ENCODE data around the gene MYH2. TPM values are rescaled to one million over a fixed set of nuclear protein-coding genes. Genes with fewer than 3 reads are reported as not detected.

Gene MYH2
- total RNA-seq, 1 experiment from 2014 or later, result not detected

DNA sequence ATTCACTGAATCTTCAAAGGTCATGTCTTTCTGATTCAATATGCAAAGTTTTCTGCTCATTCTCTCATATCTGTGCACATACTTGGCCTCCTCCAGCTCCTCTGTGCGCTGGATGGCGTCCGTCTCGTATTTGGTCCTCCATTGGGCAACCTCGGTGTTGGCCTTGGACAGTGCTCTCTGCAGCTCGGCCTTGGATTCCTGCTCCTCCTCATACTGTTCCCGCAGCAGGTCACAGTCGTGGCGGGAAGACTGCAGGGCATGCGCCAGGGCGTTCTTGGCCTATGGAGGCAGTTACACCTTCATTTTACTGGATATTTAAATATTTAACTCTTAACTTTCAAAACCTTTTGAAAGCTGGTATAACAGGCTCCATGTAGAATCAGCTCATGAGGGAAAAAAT lies 22.9 kb downstream of the MYH2 start:
- ChIA-PET POLR2A (no interaction called here), CTCF (interaction anchor here (0.7 kb wide), 1 partner anchor 513 kb away, joined by 3 read pairs; no protein-coding TSS in a partner anchor)
- Mint-ChIP-seq H3K36me3 (ENCODE audit: insufficient read depth, unreplicated experiment) (no peaks in the 10 kb centered on the region), H3K27me3 (ENCODE audit: insufficient read depth, unreplicated experiment) (peaks cover 82% of the 10 kb centered on the region), H3K27ac (ENCODE audit: low read depth, unreplicated experiment) (no peak overlapping the region), H3K9me3 (ENCODE audit: unreplicated experiment) (peaks cover 7% of the 10 kb centered on the region), H3K4me3 (ENCODE audit: unreplicated experiment) (no peak overlapping the region), H3K4me1 (ENCODE audit: insufficient read depth, unreplicated experiment) (no peaks in the 10 kb centered on the region)
- TF ChIP-seq CTCF (IDR thresholded peaks at IDR 0.05; ENCODE audit: unreplicated experiment), result no peak
- no peak for DNase-seq (ENCODE audit: unreplicated experiment)
- BruUV-seq (replicated peaks), result no TSS peak
- intact Hi-C loops (cut with micrococcal nuclease), result no loop called here

DNA sequence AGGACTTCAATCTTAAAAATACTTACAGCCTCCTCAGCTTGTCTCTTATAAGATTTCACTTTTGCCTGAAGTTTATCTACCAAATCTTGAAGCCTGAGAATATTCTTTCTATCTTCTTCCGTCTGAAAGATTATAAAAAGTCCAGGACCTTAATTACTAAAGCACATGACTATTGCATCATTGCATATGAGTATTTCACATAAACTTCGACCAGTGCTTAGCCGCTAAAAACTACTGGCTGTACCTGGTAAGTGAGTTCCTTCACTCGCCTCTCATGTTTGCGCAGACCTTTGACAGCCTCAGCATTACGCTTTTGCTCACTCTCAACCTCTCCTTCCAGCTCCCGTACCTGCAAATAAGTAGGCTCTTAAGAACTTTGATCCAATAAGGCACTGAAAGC lies 26.4 kb downstream of the MYH2 start:
- BruUV-seq (replicated peaks), result no TSS peak
- H3K4me1 Mint-ChIP-seq (ENCODE audit: insufficient read depth, unreplicated experiment), result no peaks in the 10 kb centered on the region
- no peak for TF ChIP-seq CTCF (IDR thresholded peaks at IDR 0.05; ENCODE audit: unreplicated experiment)
- H3K36me3 Mint-ChIP-seq (ENCODE audit: insufficient read depth, unreplicated experiment), result no peaks in the 10 kb centered on the region
- peaks cover 70% of the 10 kb centered on the region for H3K27me3 Mint-ChIP-seq (ENCODE audit: insufficient read depth, unreplicated experiment)
- intact Hi-C loops (cut with micrococcal nuclease), result no loop called here
- no peaks in the 10 kb centered on the region for H3K9me3 Mint-ChIP-seq (ENCODE audit: unreplicated experiment)
- no peak overlapping the region for H3K27ac Mint-ChIP-seq (ENCODE audit: low read depth, unreplicated experiment)
- DNase-seq (ENCODE audit: unreplicated experiment), result no peak
- CTCF ChIA-PET, result no interaction called here
- no peak overlapping the region for H3K4me3 Mint-ChIP-seq (ENCODE audit: unreplicated experiment)
- POLR2A ChIA-PET, result no interaction called here

GRCh38 chr17:10521949-10522348 lies 27.5 kb downstream of the MYH2 start:
- Mint-ChIP-seq H3K27ac (ENCODE audit: low read depth, unreplicated experiment) (no peak overlapping the region), H3K9me3 (ENCODE audit: unreplicated experiment) (no peaks in the 10 kb centered on the region), H3K27me3 (ENCODE audit: insufficient read depth, unreplicated experiment) (peaks cover 59% of the 10 kb centered on the region), H3K4me3 (ENCODE audit: unreplicated experiment) (no peak overlapping the region), H3K36me3 (ENCODE audit: insufficient read depth, unreplicated experiment) (no peaks in the 10 kb centered on the region), H3K4me1 (ENCODE audit: insufficient read depth, unreplicated experiment) (no peaks in the 10 kb centered on the region)
- ChIA-PET CTCF (interaction anchor here (1.0 kb wide), 1 partner anchor 95 kb away, joined by 3 read pairs; no protein-coding TSS in a partner anchor), POLR2A (no interaction called here)
- TF ChIP-seq CTCF (IDR thresholded peaks at IDR 0.05; ENCODE audit: unreplicated experiment), result no peak
- intact Hi-C loops (cut with micrococcal nuclease), result no loop called here
- BruUV-seq (replicated peaks), result no TSS peak
- DNase-seq (ENCODE audit: unreplicated experiment), result no peak

GRCh38 chr17:10518271-10519037 lies 31.0 kb downstream of the MYH2 start, which contains the start of gene MYH1:
TSS of gene MYH1 (minus strand) at chr17:10518542. CDS start at chr17:10516642, 1,900 bp downstream.
- BruUV-seq (replicated peaks), result no TSS peak
- ChIA-PET POLR2A (no interaction called here), CTCF (no interaction called here)
- DNase-seq (ENCODE audit: unreplicated experiment), result no peak
- H3K9me3 Mint-ChIP-seq (ENCODE audit: unreplicated experiment), result no peaks in the 10 kb centered on the region
- no peaks in the 10 kb centered on the region for H3K36me3 Mint-ChIP-seq (ENCODE audit: insufficient read depth, unreplicated experiment)
- H3K27ac Mint-ChIP-seq (ENCODE audit: low read depth, unreplicated experiment), result no peak within 1 kb of the TSS
- no peak within 1 kb of the TSS for H3K4me3 Mint-ChIP-seq (ENCODE audit: unreplicated experiment)
- intact Hi-C loops (cut with micrococcal nuclease), result no loop called here
- H3K27me3 Mint-ChIP-seq (ENCODE audit: insufficient read depth, unreplicated experiment), result peaks cover 37% of the 10 kb centered on the region
- no peak for TF ChIP-seq CTCF (IDR thresholded peaks at IDR 0.05; ENCODE audit: unreplicated experiment)
- H3K4me1 Mint-ChIP-seq (ENCODE audit: insufficient read depth, unreplicated experiment), result no peaks in the 10 kb centered on the region

Data from MCF 10A (cell line).